NCI-H345 (cell line): ENCODE data around the gene PIAS3.

Experiments used
- DNase-seq: peaks from one replicate; lab custom pipeline; 2025; lab: John Stamatoyannopoulos, UW

PIAS3 gene

DNA sequence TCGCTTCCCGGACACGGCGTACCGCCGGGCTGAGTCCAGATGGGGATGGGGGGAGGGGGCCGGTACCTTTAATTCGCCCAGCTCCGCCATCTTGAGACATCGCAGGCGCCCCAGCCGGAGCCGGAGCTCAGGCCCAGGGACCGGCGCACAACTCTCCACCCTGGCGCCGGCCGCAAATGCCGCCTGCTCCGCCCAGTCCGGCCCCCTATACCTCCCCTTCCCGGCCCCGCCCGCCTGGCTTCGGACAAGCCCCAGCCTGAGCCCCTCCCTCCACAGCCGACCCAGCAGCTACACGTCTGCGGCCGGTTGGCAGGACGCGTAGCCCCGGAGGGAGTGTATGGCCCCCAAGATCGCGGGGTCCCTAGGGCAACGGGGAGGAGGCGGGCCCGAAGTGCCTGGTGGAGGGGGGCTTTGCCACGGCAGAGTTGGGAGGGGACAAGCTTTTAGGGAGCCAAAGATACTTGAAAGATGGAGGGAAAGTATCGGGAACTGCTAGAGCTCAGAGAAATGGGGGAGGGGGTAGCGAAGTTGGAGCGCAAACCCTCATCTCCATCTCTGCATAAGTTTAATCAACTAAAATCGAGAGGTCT, at the start of gene PIAS3:
PIAS3 (minus strand) TSS at position 181 of the 590 bp plus-strand sequence; CDS start at position 90, 91 bp downstream.
- DNase-seq, result peak; percentile 99

DNA sequence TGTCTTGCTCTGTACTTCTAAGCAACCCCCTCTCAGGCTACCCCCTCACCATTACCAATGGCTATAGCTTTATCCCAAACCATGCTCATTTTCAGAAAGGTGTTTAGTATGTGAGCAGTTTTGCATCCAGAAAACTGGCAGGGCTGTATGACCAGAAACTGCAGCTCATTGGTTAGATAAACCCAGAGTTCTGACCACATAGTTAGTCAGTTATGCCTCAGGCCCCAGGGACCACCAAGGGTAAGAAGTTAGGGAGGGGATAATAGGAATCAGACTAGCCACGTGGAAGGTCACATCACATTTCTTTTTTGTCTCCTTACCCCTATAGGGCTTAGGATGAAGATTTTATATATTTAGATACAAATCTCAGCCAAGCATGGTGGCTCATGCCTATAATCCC, 49.8 kb upstream of the PIAS3 start:
- no peak for DNase-seq

DNA sequence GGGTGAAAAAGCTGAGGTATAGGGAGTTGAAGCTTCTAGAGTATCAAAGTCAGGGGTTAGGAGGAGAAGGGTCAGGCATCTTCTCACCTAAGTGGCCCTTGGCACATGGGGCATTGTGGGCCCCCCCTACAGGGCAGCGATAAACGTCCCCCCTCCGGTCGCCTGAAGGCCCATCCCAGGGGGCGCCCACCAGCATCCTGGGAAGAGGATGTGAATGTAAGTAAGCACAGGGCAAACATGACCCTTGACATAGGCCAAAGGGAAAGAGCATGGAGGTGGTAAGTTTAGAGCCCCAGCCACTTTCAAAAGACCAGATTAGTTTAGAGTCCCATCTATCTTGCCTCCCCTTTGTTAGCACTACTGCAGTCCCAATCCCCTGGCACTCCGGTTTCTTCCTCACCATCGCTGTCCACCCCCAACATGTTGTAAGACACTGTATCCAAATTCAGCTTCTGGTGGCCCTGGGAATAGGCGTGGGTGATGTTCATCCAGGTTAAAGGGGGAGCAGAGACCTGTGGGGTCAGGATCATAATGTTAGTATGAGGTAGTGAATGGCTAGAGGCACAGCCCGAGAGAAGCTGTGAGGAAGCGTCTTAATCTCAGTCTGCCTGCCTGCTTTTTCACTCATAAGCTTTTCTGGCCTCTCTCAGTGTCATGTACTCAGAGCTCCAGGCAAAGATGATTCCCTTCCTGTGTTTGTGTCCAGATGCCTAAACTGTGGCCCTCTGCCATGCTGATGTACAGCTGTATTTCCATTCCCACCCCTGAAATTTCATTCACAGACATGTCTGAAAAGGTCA, 48.3 kb upstream of the PIAS3 start:
- no peak for DNase-seq

DNA sequence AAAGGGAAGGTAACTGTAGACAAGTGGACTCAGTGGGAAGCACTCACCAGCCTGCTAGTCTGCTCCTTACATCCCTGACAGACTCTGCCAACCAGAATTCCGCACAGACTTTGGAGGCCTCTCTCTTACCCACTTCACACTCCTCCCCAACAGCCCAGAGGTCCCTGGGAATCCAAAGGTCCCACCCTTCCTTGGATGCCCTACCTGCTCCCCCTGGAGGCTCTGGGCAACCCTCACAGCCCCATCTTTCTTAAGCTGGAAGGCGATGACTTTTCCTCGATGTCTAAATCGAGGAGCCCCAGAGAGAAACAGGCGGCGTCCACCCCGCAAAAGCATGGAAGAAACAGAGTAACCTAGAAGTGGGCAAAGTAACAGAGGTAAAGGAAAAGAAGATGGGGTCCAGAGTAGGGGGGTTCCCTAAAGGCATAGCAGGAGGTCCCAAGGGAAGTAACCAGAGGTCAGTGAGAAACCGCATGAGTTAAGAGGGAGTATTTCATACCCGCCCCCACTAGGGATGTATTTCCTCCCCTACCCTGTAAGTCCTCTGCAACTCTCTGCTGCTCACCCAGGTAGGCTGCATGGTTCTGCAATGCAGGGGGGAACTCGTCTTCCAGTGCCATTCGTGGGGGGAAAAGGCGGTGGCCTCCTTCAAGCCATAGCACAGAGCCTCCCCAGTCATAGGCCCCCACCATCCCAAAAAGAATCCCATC, 42.6 kb upstream of the PIAS3 start:
- DNase-seq, result no peak

DNA sequence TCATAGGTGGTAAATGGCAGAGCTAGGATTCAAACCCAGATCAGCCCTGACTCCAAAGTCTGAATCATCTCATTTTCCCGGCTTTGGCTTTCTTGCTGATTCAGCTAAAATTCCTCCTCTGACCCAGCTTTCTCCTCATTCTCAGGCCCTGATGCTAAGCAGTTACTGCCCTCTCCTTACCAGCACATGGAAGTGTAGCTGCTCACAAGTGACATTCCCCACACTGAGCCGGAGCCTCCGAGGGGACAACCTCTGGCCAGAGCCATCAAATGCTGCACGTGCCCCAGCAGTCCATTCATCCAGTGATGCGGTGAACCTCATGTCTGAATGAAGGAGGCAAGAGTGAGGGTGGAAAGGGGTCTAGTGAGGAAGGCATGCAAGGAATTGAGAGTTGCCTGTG, 39.9 kb upstream of the PIAS3 start:
- no peak for DNase-seq

DNA sequence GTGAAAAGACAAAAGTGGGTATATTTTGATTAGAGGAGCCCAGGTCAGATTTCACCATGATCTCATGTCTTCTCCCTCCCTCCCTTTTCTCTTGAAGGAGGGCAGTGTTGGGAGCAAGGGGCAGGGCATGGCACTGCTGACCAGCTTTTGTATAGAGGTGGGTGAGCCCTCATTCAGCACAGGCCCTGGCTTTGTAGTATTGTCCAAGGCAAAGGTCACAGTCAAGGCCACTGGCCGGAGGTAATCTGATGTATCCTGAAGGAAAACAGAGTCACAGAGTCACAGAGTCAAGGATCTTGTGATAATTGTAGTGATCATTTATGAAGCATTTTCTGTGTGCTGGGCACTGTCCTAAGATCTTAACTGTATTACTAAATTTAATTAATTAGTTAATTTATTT, 39.1 kb upstream of the PIAS3 start:
- DNase-seq, result no peak

DNA sequence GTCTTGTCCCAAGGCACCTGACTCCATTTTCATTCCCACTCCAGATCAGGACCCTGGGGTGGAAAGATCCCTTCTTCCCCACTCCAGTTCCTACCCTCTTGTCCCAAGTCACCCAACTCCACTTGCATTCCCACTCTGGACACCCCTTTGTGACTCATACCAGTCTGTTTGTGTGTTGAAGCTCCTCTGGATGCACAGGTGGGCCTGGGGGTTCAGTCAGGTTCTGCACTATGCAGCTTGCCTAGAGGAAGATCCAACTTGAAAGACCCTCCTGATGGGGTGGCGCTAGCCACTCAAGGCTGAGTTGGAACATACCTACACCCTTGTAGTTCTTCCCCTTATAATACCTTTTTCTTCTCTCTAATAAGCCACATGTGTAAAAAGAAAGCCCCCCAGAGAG, 36.6 kb upstream of the PIAS3 start:
- DNase-seq, result no peak

DNA sequence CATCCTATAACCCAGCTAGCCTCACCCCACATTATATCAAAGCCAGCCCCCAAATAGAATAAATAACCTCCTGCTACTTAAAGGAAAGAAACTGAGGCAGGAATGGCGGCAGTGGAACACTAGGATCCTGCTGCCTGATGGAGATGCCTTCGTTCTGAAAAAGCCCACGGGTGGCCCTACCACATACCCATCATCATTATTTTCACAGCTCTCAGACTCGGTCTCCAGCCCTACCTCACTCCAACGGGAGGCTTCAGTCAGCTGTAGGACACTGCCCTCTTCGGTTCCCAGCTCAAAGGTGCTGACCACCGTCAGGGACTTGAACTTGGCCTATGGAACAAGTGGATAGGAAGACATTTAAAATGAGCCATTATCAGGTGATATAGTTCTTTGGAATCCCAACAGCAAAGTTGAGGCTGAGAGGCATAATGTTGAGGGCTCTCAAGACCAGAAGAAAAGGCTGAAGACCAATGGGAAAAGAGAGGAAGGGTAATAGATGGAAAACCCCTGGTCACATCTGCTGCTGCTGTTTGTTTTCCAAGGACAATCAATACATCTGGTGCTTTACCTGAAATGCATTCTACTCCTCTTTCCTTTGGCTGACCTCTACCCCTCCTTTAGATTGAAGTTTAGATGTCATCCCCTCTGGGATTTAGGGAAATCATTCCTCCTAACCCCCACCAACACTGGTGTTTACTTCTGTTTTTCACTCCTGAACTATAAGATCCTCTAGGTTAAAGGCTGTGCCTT, 34.6 kb upstream of the PIAS3 start:
- DNase-seq, result no peak

DNA sequence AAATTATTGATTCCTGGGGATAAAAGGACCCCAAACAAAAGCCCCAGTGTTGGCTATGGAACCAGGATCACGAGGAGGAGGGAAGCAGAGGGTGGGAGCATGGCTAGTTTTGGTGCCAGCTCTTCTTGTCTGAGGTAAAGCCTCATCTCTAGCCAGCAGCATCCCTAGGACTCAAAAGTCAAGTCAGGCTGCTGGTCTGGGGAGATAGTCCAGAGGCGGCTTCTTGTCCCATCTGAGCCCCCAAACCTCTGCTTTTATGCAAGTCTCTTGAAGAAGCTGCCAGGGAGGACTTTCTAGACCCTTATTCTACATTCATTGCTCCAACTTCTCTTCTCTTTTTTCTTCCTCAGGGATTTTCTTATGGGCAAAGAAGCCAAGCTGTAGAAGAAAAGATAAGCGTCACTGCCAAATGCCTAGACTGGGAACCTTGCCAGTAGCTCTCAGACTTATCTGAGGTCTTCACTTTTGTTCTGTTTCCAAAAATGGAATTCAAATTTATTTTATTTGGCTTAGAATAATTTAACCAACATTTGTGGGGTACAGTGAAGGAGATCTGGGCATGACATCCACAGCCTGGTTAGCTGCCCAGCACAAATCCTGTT, 33.7 kb upstream of the PIAS3 start:
- DNase-seq, result no peak

DNA sequence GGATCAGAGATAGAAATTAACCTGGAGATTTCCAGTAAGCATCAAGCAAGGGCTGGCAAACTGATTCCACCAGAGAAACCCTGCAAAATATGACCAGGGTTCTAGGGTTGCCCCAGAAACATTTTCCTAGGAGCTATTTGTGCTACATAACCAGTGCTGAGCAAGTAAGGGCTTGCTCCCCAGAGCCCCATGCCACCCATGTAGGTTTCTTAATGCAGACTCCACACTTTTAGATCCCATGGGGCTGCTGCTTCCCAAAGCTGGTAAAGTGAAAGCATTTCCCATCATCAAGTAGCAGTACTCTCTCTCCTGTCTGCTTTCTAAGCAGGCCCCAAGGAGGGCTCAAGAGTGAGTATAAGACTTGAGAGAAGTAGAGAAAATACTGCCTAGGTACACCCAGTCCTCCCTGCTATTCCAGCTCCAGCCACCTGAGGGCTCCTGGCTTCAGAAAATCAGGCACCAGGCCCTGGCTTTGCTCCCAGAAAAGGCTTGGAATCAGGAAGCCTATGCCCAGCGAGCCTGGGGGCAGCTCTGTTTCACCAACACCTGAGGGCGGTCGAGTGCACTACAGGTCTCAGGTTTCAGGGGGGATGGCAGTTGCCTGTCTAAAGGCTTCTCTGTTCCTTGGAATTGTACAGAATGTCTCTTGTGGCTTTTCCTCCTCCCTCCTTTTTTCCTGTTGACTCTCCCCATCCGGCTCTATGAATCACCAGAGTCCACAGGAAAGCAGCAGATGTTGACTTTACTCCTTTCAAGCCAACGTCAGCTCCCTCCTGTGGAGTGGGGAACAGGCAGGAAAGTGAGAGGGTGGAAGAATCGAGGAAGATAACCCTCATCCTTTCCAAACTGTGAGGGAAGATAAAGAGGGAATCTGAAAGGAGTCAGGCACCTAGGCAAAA, 33.0 kb upstream of the PIAS3 start:
- peak; percentile 99 for DNase-seq

DNA sequence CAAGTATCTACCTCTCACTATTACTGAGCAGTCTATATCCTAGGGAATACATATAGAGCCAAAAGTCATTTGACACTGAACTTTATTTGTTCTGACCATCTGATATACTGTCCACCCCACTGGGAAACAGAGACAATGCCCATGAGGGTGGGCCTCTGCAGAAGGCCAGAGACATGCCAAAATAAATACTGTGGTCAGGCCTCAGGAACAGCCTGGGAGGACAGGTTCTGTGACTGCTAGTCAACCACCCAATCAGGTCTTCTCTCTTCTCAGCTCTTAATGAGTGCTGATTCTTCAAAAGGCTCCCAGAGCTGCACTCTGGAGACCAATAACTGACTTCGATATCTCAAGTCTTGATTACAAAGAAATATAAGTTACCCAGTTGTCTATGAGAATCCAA, 32.3 kb upstream of the PIAS3 start:
- DNase-seq, result peak; percentile 29

DNA sequence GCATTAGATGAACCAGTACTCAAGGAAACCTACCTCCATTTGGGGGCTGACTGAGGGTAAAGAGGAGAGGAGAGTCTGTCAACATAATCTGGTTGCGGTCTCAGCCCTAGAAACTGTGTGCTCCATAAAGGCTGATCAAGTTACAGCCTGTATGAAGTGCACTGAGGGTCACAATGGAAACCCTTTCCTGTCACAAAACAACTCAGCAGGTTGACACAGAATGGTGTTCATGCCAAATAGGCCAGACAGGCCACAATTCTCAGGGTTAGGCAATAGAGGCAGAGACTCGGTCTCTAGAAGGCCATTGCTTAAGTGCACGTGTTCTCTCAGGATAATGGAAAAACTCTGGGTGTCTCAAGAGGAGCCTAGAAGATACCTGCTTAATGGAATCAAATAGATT, 30.8 kb upstream of the PIAS3 start:
- peak; percentile 95 for DNase-seq

DNA sequence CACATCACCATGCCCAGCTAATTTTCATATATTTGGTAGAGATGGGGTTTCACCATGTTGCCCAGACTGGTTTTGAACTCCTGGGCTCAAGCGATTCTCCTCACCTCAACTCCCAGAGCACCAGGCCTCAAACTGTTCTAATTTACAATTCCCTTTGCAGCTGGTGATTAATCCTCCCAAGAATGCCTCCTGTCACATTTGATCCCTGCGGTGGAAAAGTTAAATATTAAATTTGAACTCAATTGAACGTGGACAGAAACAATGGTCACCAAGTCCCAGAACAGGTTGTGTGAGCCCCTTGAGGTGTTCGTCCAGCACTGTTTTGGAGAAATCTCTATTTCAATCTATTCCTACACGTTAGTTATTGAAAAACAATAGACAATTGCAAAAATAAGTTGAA, 28.8 kb upstream of the PIAS3 start:
- no peak for DNase-seq

DNA sequence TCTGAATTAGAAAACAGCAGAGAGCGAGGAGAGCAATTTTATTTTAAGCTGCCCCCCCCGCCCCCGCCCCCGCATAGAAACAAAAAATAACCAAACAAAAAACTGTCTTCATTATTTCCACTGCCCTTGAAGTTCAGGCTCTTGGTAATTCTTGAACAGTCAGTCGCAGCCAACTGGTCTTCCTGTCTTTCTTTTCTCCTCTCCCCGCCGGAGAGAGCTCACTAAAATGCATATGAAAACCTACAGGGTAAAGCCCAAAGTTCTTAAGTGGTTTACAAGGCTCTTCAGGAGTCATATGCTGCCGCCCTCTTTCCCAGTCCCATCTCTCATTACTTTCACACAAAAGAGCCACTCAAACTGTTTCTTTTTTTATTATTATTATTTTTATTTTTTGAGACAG, 27.9 kb upstream of the PIAS3 start:
- no peak for DNase-seq

DNA sequence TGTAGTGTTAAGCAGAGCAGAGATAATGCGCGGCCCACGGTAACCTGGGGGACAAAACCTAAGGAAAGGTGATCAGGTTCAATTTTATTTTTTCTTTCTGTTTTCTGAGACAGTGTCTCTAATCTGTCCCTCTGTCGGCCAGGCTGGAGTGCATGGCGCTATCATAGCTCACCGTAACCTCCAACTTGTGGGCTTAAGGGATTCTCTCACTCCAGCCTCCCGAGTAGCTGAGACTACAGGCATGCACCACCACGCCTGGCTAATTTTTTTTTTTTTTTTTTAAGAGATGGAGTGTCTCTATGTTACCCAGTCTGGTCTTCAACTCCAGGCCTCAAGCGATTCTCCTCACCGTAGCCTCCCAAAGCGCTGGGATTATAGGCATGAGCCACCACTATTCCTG, 27.5 kb upstream of the PIAS3 start:
- no peak for DNase-seq

DNA sequence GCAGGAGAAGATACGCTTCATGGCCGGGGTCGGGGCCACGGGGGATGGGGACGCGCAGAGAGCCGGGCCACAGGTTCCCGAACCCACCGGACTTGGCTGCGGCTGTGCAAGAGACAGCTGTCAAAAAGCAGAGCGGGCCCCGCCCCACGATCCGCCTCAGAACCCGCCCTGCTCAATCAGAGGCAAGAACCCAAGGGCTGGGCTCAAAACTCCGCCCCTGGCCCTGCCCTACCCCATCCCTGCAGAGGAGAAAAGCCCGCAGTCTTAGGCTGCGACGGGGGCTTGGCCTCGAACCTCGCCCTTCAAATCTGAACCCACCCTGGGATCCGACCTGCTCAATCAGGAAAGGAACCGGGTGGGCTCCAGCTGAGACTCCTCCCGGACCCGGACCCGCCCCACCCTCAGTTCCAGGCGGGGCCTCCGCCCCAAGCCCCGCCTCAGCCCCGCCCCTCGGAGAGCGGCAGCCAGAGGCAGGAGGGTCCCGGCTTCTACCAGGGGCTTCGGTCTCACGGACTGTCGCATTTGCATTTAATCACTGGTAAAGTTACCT, 26.9 kb upstream of the PIAS3 start, which contains the start of gene ANKRD35:
ANKRD35 (minus strand) TSS at position 129 of the 550 bp plus-strand sequence; CDS start at position 21, 108 bp downstream.
- DNase-seq, result peak; percentile 96

DNA sequence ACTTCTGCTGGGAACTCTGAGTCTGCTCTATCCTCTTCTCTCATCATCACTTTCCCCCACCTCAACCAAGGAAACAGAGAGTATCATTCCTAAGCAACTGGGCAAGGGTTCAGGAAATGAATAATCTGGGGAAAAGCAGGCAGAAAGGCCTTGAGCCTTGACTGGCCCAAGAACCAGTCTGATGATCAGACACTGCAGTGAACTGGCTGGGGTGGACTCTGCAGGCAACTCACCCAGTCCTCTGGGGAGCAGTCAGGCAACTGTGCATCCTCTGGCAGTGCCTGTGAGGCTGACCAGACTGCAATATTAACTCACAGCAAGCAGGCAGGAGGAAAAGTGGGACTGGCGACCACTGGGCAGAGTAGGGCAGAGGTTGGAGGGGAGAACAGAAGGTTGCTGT, 25.8 kb upstream of the PIAS3 start:
- DNase-seq, result no peak

DNA sequence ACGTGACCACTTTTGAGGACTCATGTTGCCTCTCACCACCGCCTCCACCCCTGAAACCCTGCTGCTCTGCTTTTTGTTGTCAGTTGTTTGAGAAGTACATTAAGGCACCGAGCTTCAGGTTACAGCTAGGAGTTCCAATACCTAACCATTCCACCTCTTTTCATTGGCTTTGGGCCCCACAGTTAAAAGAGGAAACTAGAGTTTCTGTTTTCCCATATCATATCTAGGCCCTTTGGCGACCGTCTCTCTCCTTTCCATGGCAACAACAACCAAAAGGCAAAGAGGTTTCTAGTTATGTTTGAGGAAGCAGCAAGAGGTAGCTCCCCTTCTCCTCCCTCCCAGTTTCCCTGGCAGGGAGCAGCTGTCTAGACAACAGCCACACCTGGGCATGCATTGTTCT, 20.9 kb upstream of the PIAS3 start:
- DNase-seq, result peak; percentile 100

DNA sequence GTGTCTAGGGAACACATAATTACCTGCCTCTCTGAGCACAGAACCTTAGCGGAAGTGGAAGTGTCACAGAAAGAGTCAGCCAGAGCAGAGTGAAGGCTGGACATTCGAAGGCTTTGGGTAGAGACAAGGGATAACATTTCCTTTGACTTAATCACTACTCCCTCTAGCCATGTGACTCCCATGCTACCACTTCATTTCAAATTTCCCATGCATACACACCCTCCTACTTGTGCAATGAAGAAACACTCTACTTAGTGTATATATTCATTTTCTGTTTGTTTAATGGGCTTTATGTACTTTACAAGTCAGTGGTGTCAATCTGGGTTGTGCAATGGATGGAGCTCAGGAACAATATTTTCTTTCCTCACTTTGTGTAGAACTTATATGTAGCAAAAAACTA, 19.8 kb upstream of the PIAS3 start:
- peak; percentile 49 for DNase-seq

DNA sequence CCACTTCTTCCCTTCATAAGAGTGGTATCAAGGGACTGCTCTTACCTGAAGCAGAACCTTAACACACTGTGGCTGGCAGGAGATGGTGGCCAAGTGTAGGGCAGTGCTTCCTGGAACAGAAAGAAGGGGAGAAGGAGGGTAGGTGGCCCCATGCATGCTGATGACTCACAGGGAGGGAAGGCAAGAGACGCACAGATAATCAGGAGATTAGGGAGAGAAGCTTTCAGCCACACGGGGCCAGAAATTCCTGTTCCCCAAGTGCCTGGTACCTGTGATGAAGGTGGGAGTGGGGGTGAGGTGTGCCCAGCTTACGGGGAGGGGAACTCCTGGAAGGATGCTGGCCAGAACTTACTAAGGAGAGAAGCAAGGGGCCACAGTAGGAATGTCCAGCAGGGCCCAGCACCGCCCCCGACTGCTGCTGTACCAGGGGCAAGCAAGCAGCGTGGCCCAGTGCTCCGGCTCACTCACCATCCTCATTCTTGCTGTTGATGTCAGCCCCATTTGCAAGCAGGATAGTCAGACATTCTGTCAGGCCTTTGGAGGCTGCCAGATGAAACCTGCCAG, 19.1 kb upstream of the PIAS3 start:
- DNase-seq, result no peak
